Liver (tissue), 9 donors: Measurements from ENCODE around the gene CDH22. TPM values are rescaled to one million over a fixed set of nuclear protein-coding genes. Genes with fewer than 3 reads are reported as not detected.

ENCODE experiments used
- DNase-seq: peaks from one replicate; pipeline ENCODE4 v3.0.0-alpha.2; 2017; ENCODE audit warnings: low spot score
- H3K27ac ChIP-seq, 2 donors: one replicate each; pipeline ENCODE4 v1.7.0; 2013; ENCODE audit warnings: inconsistent platforms in 2 of 2, low read length in 2 of 2, control low read depth in 1 of 2, low read depth in 1 of 2, mild to moderate bottlenecking in 1 of 2
- H3K27me3 ChIP-seq, 4 donors: one replicate each; pipeline versions ENCODE4 v1.6.1 to v1.7.0; 2013; ENCODE audit warnings: low read length in 3 of 4, inconsistent platforms in 1 of 4, mild to moderate bottlenecking in 1 of 4, moderate library complexity in 1 of 4; ENCODE audit not compliant: control insufficient read depth in 4 of 4, insufficient read depth in 4 of 4
- H3K36me3 ChIP-seq, 4 donors: one replicate each; pipeline versions ENCODE4 v1.6.1 to v1.7.0; 2013; ENCODE audit warnings: low read length in 3 of 4, mild to moderate bottlenecking in 3 of 4, low read depth in 1 of 4, moderate library complexity in 1 of 4; ENCODE audit not compliant: control insufficient read depth in 4 of 4, insufficient read depth in 3 of 4
- H3K4me1 ChIP-seq, 4 donors: one replicate each; pipeline versions ENCODE4 v1.6.1 to v1.7.0; 2013; ENCODE audit warnings: low read length in 3 of 4, mild to moderate bottlenecking in 3 of 4, moderate library complexity in 1 of 4; ENCODE audit not compliant: control insufficient read depth in 4 of 4, insufficient read depth in 4 of 4
- H3K4me3 ChIP-seq, 3 donors: one replicate each; pipeline versions ENCODE4 v1.6.1 to v1.7.0; 2013; ENCODE audit warnings: low read length in 3 of 3, control low read depth in 1 of 3, low read depth in 1 of 3, mild to moderate bottlenecking in 1 of 3
- H3K9ac ChIP-seq, 2 donors: one replicate each; pipeline ENCODE4 v1.7.0; 2013; ENCODE audit warnings: low read length in 2 of 2, mild to moderate bottlenecking in 2 of 2, moderate library complexity in 2 of 2, control low read depth in 1 of 2, low read depth in 1 of 2
- H3K9me3 ChIP-seq, 4 donors: one replicate each; pipeline versions ENCODE4 v1.6.1 to v1.7.0; 2013; ENCODE audit warnings: low read length in 3 of 4; ENCODE audit not compliant: control insufficient read depth in 4 of 4
- EGR1 ChIP-seq, 2 donors: IDR thresholded peaks; 2 replicates each; pipeline ENCODE4 v1.6.1; 2016 to 2018; ENCODE audit warnings: antibody characterized with exemption in 2 of 2, low read depth in 2 of 2
- FOXA1 ChIP-seq: IDR thresholded peaks from 2 replicates; pipeline ENCODE4 v1.6.1; 2016; ENCODE audit warnings: antibody characterized with exemption
- FOXA2 ChIP-seq: IDR thresholded peaks from 2 replicates; pipeline ENCODE4 v1.6.1; 2016; ENCODE audit warnings: antibody characterized with exemption
- GABPA ChIP-seq, 2 donors: IDR thresholded peaks in 1 of 2; conservative IDR thresholded peaks in 1 of 2; 2 replicates each; pipeline ENCODE4 v1.6.1; 2016; ENCODE audit warnings: antibody characterized with exemption in 2 of 2, mild to moderate bottlenecking in 1 of 2, moderate library complexity in 1 of 2
- HNF4A ChIP-seq, 2 donors: conservative IDR thresholded peaks; 2 replicates each; pipeline ENCODE4 v1.6.1; 2016; ENCODE audit warnings: antibody characterized with exemption in 2 of 2, mild to moderate bottlenecking in 2 of 2
- HNF4G ChIP-seq: IDR thresholded peaks from 2 replicates; pipeline ENCODE4 v1.6.1; 2016; ENCODE audit warnings: antibody characterized with exemption
- JUND ChIP-seq, 2 donors: IDR thresholded peaks; 2 replicates each; pipeline ENCODE4 v1.6.1; 2016; ENCODE audit warnings: antibody characterized with exemption in 2 of 2
- NR2F2 ChIP-seq: IDR thresholded peaks from 2 replicates; pipeline ENCODE4 v1.6.1; 2016; ENCODE audit warnings: antibody characterized with exemption
- RAD21 ChIP-seq, 2 donors: IDR thresholded peaks; 2 replicates each; pipeline ENCODE4 v1.6.1; 2016; ENCODE audit warnings: antibody characterized with exemption in 2 of 2, mild to moderate bottlenecking in 2 of 2
- YY1 ChIP-seq: IDR thresholded peaks from 2 replicates; pipeline ENCODE4 v1.6.1; 2016; ENCODE audit warnings: antibody characterized with exemption, mild to moderate bottlenecking
- ZBTB33 ChIP-seq: IDR thresholded peaks from 2 replicates; pipeline ENCODE4 v1.6.1; 2016; ENCODE audit warnings: antibody characterized with exemption
- WGBS: extraction: QIAGEN DNeasy Blood & Tissue Kit; methylation state at CpG from one replicate; pipeline ENCODE4 v1.1.7; 2013; 5-methylcytosine and 5-hydroxymethylcytosine counted together
- polyA plus RNA-seq, 2 donors: library from polyadenylated mRNA; stranded (reverse) in 1 of 2; unstranded in 1 of 2; fragments of 200-250 nt in 1 of 2; fragments of >200 nt in 1 of 2; fragmentation: Nextera tagmentation in 1 of 2; extraction: Ambion mirVana in 1 of 2; gene quantifications; one replicate each; pipeline versions ENCODE4 v1.2.1 to v1.2.3, GENCODE V29; 2013 to 2015
- total RNA-seq, 2 donors: library from RNA; depleted of rRNA; stranded (reverse); fragments of >200 nt; gene quantifications; one replicate each; pipeline ENCODE4 v1.2.3, GENCODE V29; 2014
- TF ChIP-seq, protein P1 (sequence below): fragments of 150-350 bp; IDR thresholded peaks from 2 replicates; pipeline ENCODE4 v1.5.1; 2017; ENCODE audit warnings: improper control_type of control experiment, low read depth, low read length; ENCODE audit not compliant: missing input control
- TF ChIP-seq, protein P2 (sequence below): IDR thresholded peaks from 2 replicates; pipeline ENCODE4 v1.6.1; 2016; ENCODE audit warnings: antibody characterized with exemption
- TF ChIP-seq, protein P3 (sequence below): IDR thresholded peaks from 2 replicates; pipeline ENCODE4 v1.6.1; 2016; ENCODE audit warnings: antibody characterized with exemption
- donor health status: healthy.
- donor health status: healthy.
- donor health status: healthy.
- donor health status: healthy.
- donor health status: healthy.

Gene CDH22
- total and polyA plus RNA-seq, 4 donors: 0.02 TPM; not detected in 3

GRCh38 chr20:46172961-46173536 lies 135.2 kb downstream of the CDH22 start:
- 70% methylated on average over 3 of the region's 3 CpGs for WGBS
- Histone ChIP-seq H3K4me3 (no peak overlapping the region), H3K9ac (no peak overlapping the region), H3K27ac (no peak overlapping the region), H3K36me3 (no peaks in the 10 kb centered on the region), H3K27me3 (peaks cover 0 to 14% (median 7%) of the 10 kb centered on the region in 4 donors), H3K9me3 (no peaks in the 10 kb centered on the region), H3K4me1 (peaks cover 0 to 4% (median 0%) of the 10 kb centered on the region in 4 donors)
- TF ChIP-seq YY1 (no peak), RAD21 (IDR thresholded peaks at IDR 0.05) (no peak), GABPA (IDR thresholded peaks at IDR 0.05 in 1 of 2, conservative IDR thresholded peaks at IDR 0.05 in 1 of 2) (no peak), FOXA1 (no peak)
- TF ChIP-seq, protein P1, sequence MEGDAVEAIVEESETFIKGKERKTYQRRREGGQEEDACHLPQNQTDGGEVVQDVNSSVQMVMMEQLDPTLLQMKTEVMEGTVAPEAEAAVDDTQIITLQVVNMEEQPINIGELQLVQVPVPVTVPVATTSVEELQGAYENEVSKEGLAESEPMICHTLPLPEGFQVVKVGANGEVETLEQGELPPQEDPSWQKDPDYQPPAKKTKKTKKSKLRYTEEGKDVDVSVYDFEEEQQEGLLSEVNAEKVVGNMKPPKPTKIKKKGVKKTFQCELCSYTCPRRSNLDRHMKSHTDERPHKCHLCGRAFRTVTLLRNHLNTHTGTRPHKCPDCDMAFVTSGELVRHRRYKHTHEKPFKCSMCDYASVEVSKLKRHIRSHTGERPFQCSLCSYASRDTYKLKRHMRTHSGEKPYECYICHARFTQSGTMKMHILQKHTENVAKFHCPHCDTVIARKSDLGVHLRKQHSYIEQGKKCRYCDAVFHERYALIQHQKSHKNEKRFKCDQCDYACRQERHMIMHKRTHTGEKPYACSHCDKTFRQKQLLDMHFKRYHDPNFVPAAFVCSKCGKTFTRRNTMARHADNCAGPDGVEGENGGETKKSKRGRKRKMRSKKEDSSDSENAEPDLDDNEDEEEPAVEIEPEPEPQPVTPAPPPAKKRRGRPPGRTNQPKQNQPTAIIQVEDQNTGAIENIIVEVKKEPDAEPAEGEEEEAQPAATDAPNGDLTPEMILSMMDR: no peak
- no peak for DNase-seq

DNA sequence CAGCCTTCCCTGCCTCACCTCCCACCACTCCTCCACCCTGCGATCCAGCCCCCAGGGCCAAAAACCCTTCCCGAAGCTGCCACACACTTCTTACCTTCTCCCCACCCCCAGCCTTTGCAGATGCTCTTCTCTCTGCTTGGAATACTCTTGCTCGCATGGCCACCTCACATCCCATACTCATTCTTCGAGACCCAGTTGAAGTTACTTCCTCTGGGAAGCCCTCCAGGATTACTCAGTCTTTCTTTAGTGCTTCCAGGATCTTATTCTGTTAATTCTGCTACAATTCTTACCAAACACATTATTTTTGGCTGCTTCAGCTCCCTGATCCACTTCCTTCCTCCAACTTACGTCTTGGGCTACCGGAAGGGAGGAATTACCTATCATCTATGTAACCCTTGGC lies 135.8 kb downstream of the CDH22 start:
- no peak overlapping the region for H3K27ac ChIP-seq
- peaks cover 0 to 14% (median 7%) of the 10 kb centered on the region in 4 donors for H3K27me3 ChIP-seq
- no peak for TF ChIP-seq EGR1 (IDR thresholded peaks at IDR 0.05; ENCODE audit: low read depth in 2 of 2)
- TF ChIP-seq HNF4A (conservative IDR thresholded peaks at IDR 0.05): no peak
- TF ChIP-seq, protein P1: no peak
- H3K9ac ChIP-seq: no peak overlapping the region
- DNase-seq: no peak
- H3K9me3 ChIP-seq: no peaks in the 10 kb centered on the region
- WGBS: 62% methylated on average over 6 of the region's 6 CpGs
- peaks cover 0 to 4% (median 0%) of the 10 kb centered on the region in 4 donors for H3K4me1 ChIP-seq
- H3K36me3 ChIP-seq: no peaks in the 10 kb centered on the region
- H3K4me3 ChIP-seq: no peak overlapping the region

DNA sequence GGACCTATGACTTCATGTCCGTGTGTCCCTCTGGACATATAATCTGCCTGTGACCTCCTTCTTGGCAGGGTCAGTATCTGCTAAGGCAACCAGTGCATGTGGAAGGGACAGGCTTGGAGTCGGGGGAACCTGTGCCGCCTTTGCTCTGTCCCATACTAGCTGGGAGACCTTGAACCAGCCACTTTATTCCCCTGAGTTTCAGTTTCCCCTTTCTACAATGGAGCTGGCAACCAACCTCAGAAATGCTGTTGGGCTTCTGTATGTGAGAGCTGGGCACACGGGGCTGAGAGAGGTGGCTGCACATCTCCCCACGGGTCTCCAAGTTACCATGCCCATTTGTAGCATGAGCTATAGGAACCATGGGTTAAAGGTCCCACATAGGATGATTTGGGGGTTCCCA lies 136.4 kb downstream of the CDH22 start:
- no peak overlapping the region for H3K9ac ChIP-seq
- peaks cover 0 to 18% (median 7%) of the 10 kb centered on the region in 4 donors for H3K27me3 ChIP-seq

More for the DNA sequence above, 136.4 kb downstream of the CDH22 start:
- Histone ChIP-seq H3K4me3 (no peak overlapping the region), H3K9me3 (no peaks in the 10 kb centered on the region), H3K36me3 (no peaks in the 10 kb centered on the region), H3K27ac (no peak overlapping the region), H3K4me1 (peaks cover 0 to 4% (median 0%) of the 10 kb centered on the region in 4 donors)
- TF ChIP-seq HNF4G (no peak), FOXA2 (no peak), ZBTB33 (no peak), GABPA (IDR thresholded peaks at IDR 0.05 in 1 of 2, conservative IDR thresholded peaks at IDR 0.05 in 1 of 2) (no peak), NR2F2 (no peak), JUND (IDR thresholded peaks at IDR 0.05) (no peak), YY1 (no peak), FOXA1 (no peak)
- TF ChIP-seq, protein P2, sequence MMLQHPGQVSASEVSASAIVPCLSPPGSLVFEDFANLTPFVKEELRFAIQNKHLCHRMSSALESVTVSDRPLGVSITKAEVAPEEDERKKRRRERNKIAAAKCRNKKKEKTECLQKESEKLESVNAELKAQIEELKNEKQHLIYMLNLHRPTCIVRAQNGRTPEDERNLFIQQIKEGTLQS: no peak
- TF ChIP-seq, protein P3, sequence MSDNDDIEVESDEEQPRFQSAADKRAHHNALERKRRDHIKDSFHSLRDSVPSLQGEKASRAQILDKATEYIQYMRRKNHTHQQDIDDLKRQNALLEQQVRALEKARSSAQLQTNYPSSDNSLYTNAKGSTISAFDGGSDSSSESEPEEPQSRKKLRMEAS: no peak
- 55% methylated on average over 5 of the region's 5 CpGs for WGBS
- no peak for DNase-seq
